MCF 10A (cell line): ENCODE results near the gene MPP2. TPM values are rescaled to one million over a fixed set of nuclear protein-coding genes. Genes with fewer than 3 reads are reported as not detected.

Experiments used
- BruUV-seq: library from RNA; stranded (reverse); fragments of 400-500 nt; replicated peaks from 2 replicates; lab custom pipeline; 2021; lab: Mats Ljungman, UMichigan
- CTCF ChIA-PET: fragments of 300-600 bp; sonication (Branson Sonifier 250); formaldehyde crosslinking; extraction: SDS; loops from one replicate; lab custom pipeline; 2021; ENCODE audit warnings: antibody characterized with exemption, inconsistent platforms; lab: Yijun Ruan, JAX
- POLR2A ChIA-PET: fragments of 300-600, 350-650 bp; sonication (Branson Sonifier 250); formaldehyde crosslinking; extraction: SDS; loops from one replicate; lab custom pipeline; 2020; ENCODE audit warnings: antibody characterized with exemption, inconsistent platforms; lab: Yijun Ruan, JAX
- DNase-seq: peaks from one replicate; pipeline ENCODE4 v3.0.0-alpha.2; 2018; ENCODE audit not compliant: unreplicated experiment
- H3K27ac Mint-ChIP-seq: one replicate; pipeline ENCODE4 v1.8.0; 2022; ENCODE audit warnings: mild to moderate bottlenecking, low read depth, mixed read lengths; ENCODE audit not compliant: unreplicated experiment
- H3K27me3 Mint-ChIP-seq: one replicate; pipeline ENCODE4 v1.8.0; 2022; ENCODE audit warnings: mixed read lengths; ENCODE audit not compliant: insufficient read depth, unreplicated experiment
- H3K36me3 Mint-ChIP-seq: one replicate; pipeline ENCODE4 v1.8.0; 2022; ENCODE audit warnings: mild to moderate bottlenecking, moderate library complexity, mixed read lengths; ENCODE audit not compliant: insufficient read depth, unreplicated experiment
- H3K4me1 Mint-ChIP-seq: one replicate; pipeline ENCODE4 v1.8.0; 2022; ENCODE audit warnings: mixed read lengths; ENCODE audit not compliant: insufficient read depth, unreplicated experiment
- H3K4me3 Mint-ChIP-seq: one replicate; pipeline ENCODE4 v1.8.0; 2022; ENCODE audit warnings: mild to moderate bottlenecking, moderate library complexity, mixed read lengths; ENCODE audit not compliant: unreplicated experiment
- H3K9me3 Mint-ChIP-seq: one replicate; pipeline ENCODE4 v1.8.0; 2022; ENCODE audit warnings: mixed read lengths; ENCODE audit not compliant: unreplicated experiment
- intact Hi-C: fragments of 100-400 bp; cut with micrococcal nuclease; formaldehyde crosslinking; loops from 2 replicates; pipeline ENCODE4 v1.14.1; 2022
- total RNA-seq: library from RNA; stranded (reverse); gene quantifications from 2 replicates; pipeline ENCODE4 v1.2.3, GENCODE V29; 2022
- TF ChIP-seq, protein P1 (sequence below): fragments of 200-600 bp; IDR thresholded peaks from one replicate; pipeline ENCODE4 v1.8.0; 2022; ENCODE audit warnings: antibody characterized with exemption, mild to moderate bottlenecking; ENCODE audit not compliant: unreplicated experiment

Gene MPP2
- total RNA-seq, 1 experiment from 2014 or later: not detected

DNA sequence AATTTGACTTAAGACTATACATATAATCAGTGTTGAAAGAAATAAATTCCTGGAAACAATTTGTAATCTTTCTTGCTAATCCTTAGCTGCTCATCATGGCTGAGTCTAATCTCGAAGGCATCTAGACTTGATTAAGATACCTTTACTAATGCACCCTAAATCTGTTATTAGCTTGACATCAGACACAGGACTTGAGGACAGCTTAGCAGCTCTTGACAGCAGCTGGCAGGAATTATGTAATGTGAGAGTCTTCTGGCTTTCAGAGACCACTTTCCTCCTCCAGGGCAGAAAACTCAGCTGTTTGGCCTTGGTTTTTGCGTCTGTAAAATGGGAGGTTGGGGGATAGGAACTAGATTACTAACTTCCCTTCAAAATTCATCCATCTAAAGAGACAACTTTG lies 7.1 kb upstream of the MPP2 start:
- H3K27ac Mint-ChIP-seq: no peak overlapping the region
- H3K9me3 Mint-ChIP-seq: no peaks in the 10 kb centered on the region
- ChIA-PET CTCF (interaction anchor here (1.2 to 1.3 kb wide), 2 partner anchors 29 to 36 kb away, joined by 3 to 9 read pairs; no protein-coding TSS in a partner anchor), POLR2A (no interaction called here)
- H3K4me1 Mint-ChIP-seq: no peaks in the 10 kb centered on the region
- DNase-seq: no peak
- no peaks in the 10 kb centered on the region for H3K27me3 Mint-ChIP-seq
- TF ChIP-seq, protein P1, sequence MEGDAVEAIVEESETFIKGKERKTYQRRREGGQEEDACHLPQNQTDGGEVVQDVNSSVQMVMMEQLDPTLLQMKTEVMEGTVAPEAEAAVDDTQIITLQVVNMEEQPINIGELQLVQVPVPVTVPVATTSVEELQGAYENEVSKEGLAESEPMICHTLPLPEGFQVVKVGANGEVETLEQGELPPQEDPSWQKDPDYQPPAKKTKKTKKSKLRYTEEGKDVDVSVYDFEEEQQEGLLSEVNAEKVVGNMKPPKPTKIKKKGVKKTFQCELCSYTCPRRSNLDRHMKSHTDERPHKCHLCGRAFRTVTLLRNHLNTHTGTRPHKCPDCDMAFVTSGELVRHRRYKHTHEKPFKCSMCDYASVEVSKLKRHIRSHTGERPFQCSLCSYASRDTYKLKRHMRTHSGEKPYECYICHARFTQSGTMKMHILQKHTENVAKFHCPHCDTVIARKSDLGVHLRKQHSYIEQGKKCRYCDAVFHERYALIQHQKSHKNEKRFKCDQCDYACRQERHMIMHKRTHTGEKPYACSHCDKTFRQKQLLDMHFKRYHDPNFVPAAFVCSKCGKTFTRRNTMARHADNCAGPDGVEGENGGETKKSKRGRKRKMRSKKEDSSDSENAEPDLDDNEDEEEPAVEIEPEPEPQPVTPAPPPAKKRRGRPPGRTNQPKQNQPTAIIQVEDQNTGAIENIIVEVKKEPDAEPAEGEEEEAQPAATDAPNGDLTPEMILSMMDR: no peak
- no TSS peak for BruUV-seq
- intact Hi-C loops: no loop called here
- no peaks in the 10 kb centered on the region for H3K36me3 Mint-ChIP-seq
- H3K4me3 Mint-ChIP-seq: no peak overlapping the region

- DNase-seq: no peak
- CTCF ChIA-PET: interaction anchor here (0.5 to 1.3 kb wide), 3 partner anchors 30 to 82 kb away, joined by 3 to 9 read pairs (median 3); no protein-coding TSS in a partner anchor
- intact Hi-C loops: no loop called here
- Mint-ChIP-seq H3K4me1 (no peaks in the 10 kb centered on the region), H3K9me3 (no peaks in the 10 kb centered on the region), H3K27ac (no peak overlapping the region), H3K36me3 (no peaks in the 10 kb centered on the region), H3K4me3 (no peak overlapping the region), H3K27me3 (no peaks in the 10 kb centered on the region)
- POLR2A ChIA-PET: no interaction called here
- BruUV-seq: no TSS peak
- TF ChIP-seq, protein P1: no peak
Observed at GRCh38 chr17:43913584-43913983, 6.2 kb upstream of the MPP2 start.

DNA sequence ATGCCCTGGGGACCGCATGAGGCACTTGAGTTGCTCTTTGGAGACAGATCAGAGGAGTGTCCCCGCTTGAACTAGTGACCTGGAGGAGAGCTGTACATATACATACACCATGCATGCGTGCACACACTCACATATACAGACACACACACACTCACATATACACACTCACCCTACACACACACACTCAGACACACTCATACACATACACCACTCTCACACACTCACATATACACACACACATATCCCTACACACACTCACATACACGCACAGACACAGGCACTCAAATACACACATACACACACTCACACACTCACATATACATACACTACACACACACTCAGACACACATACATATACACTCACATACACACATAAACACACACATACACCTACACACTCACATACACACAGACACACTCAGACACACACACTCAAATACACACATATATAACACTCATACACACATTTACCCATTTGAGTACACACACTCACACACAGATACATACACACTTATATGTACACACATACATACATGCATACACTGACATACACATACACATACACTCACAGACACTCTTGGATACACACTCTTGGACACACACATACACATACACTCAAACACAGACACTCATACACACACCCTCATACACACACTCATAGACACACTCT lies 5.4 kb upstream of the MPP2 start:
- no TSS peak for BruUV-seq
- H3K27me3 Mint-ChIP-seq: no peaks in the 10 kb centered on the region
- intact Hi-C loops: no loop called here
- H3K36me3 Mint-ChIP-seq: no peaks in the 10 kb centered on the region
- TF ChIP-seq, protein P1: no peak
- H3K4me1 Mint-ChIP-seq: no peaks in the 10 kb centered on the region
- no peak for DNase-seq
- H3K4me3 Mint-ChIP-seq: no peak overlapping the region
- CTCF ChIA-PET: interaction anchor here (0.6 to 7.7 kb wide), 3 partner anchors 34 to 152 kb away, joined by 3 to 39 read pairs (median 3); no protein-coding TSS in a partner anchor
- H3K9me3 Mint-ChIP-seq: no peaks in the 10 kb centered on the region
- POLR2A ChIA-PET: no interaction called here
- no peak overlapping the region for H3K27ac Mint-ChIP-seq

- Mint-ChIP-seq H3K4me3 (no peak overlapping the region), H3K9me3 (no peaks in the 10 kb centered on the region), H3K4me1 (no peaks in the 10 kb centered on the region), H3K27ac (no peak overlapping the region), H3K27me3 (no peaks in the 10 kb centered on the region), H3K36me3 (no peaks in the 10 kb centered on the region)
- ChIA-PET POLR2A (no interaction called here), CTCF (interaction anchor here (0.6 to 7.7 kb wide), 5 partner anchors 33 to 151 kb away, joined by 3 to 39 read pairs (median 4); no protein-coding TSS in a partner anchor)
- intact Hi-C loops: no loop called here
- TF ChIP-seq, protein P1: no peak
- no peak for DNase-seq
- no TSS peak for BruUV-seq
Observed at GRCh38 chr17:43911904-43912303, 4.6 kb upstream of the MPP2 start.
